KMS-11 (cell line): Measurements from ENCODE around the gene SMC1A.

Experiments used
- H2AFZ ChIP-seq: fragments of 200-600 bp; sonication (generic); 2 replicates; pipeline ENCODE4 v1.6.1; 2016; ENCODE audit warnings: antibody characterized with exemption, mixed run types, low read depth
- H3K27ac ChIP-seq: fragments of 200-600 bp; sonication (generic); 2 replicates; pipeline ENCODE4 v1.6.1; 2016; ENCODE audit warnings: mild to moderate bottlenecking, mixed run types
- H3K27me3 ChIP-seq: fragments of 200-600 bp; sonication (generic); 2 replicates; pipeline ENCODE4 v1.6.1; 2017; ENCODE audit warnings: mild to moderate bottlenecking, low read depth, mixed run types, moderate library complexity; ENCODE audit not compliant: insufficient read depth
- H3K36me3 ChIP-seq: fragments of 200-600 bp; sonication (generic); 2 replicates; pipeline ENCODE4 v1.6.1; 2017; ENCODE audit warnings: mild to moderate bottlenecking, mixed run types; ENCODE audit not compliant: insufficient read depth
- H3K4me1 ChIP-seq: fragments of 200-600 bp; sonication (generic); 2 replicates; pipeline ENCODE4 v1.6.1; 2016; ENCODE audit warnings: mild to moderate bottlenecking, low read depth, mixed run types; ENCODE audit not compliant: poor library complexity, severe bottlenecking
- H3K4me2 ChIP-seq: fragments of 200-600 bp; sonication (generic); 2 replicates; pipeline ENCODE4 v1.7.0; 2016; ENCODE audit warnings: mild to moderate bottlenecking, mixed run types
- H3K4me3 ChIP-seq: fragments of 200-600 bp; sonication (generic); IDR thresholded peaks from 2 replicates; pipeline ENCODE4 v1.6.1; 2017; ENCODE audit warnings: low read depth, low read length, mixed read lengths; ENCODE audit not compliant: insufficient read depth
- H3K79me2 ChIP-seq: fragments of 200-600 bp; sonication (generic); 2 replicates; pipeline ENCODE4 v1.6.1; 2016; ENCODE audit warnings: low read depth, mixed run types; ENCODE audit not compliant: insufficient read depth
- H3K9ac ChIP-seq: fragments of 200-600 bp; sonication (generic); 2 replicates; pipeline ENCODE4 v1.6.1; 2016; ENCODE audit warnings: mild to moderate bottlenecking, mixed run types
- H4K20me1 ChIP-seq: fragments of 200-600 bp; sonication (generic); 2 replicates; pipeline ENCODE4 v1.6.1; 2016; ENCODE audit warnings: mild to moderate bottlenecking, mixed run types; ENCODE audit not compliant: insufficient read depth
- TF ChIP-seq, protein P1 (sequence below): fragments of 200-600 bp; sonication (generic); conservative IDR thresholded peaks from 2 replicates; pipeline ENCODE4 v1.6.1; 2017; ENCODE audit warnings: low read depth, mild to moderate bottlenecking, antibody characterized with exemption, low read length, moderate library complexity, mixed read lengths

Gene SMC1A

DNA sequence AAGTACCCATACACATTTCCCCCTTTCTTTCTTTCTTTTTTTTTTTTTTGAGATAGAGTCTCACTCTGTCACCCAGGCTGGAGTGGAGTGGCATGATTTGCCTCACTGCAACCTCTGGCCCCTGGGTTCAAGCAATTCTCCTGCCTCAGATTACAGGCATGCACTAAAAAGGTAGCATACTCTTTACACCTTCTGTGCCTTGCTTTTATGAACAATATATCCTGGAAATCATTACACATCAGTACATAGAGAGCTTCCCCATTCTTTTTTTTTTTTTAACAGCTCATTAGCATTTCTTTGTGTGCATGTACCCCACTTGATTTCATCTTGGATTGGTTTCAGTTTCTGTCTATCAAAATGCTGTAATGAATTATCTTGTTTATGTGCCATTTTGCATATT lies 30.4 kb upstream of the SMC1A start:
- Histone ChIP-seq H3K36me3 (no peaks in the 10 kb centered on the region), H3K4me1 (no peaks in the 10 kb centered on the region), H3K27me3 (no peaks in the 10 kb centered on the region), H3K79me2 (no peaks in the 10 kb centered on the region), H3K27ac (no peak overlapping the region), H3K9ac (no peak overlapping the region), H3K4me2 (no peak overlapping the region), H2AFZ (no peak overlapping the region), H4K20me1 (no peaks in the 10 kb centered on the region), H3K4me3 (no peak overlapping the region)
- TF ChIP-seq, protein P1, sequence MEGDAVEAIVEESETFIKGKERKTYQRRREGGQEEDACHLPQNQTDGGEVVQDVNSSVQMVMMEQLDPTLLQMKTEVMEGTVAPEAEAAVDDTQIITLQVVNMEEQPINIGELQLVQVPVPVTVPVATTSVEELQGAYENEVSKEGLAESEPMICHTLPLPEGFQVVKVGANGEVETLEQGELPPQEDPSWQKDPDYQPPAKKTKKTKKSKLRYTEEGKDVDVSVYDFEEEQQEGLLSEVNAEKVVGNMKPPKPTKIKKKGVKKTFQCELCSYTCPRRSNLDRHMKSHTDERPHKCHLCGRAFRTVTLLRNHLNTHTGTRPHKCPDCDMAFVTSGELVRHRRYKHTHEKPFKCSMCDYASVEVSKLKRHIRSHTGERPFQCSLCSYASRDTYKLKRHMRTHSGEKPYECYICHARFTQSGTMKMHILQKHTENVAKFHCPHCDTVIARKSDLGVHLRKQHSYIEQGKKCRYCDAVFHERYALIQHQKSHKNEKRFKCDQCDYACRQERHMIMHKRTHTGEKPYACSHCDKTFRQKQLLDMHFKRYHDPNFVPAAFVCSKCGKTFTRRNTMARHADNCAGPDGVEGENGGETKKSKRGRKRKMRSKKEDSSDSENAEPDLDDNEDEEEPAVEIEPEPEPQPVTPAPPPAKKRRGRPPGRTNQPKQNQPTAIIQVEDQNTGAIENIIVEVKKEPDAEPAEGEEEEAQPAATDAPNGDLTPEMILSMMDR: no peak

DNA sequence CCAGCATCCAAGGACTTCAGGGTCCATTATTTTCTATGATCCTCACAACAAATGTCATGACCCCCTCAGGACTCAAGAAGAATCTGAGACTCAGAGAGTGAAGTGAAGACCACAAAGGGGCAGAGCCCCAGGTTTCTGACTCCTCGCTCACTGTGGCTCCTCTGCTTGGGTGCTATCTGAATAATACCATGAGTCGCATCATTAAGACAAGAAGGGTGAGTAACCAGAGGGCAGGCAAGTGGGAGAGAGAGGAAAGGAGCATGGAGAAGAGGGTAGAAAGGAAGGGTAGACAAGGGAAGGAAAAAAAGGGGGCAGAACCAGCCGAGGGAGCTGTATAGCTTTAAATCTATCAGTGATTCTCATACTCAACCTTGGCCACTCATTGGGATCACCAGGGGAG lies 27.2 kb upstream of the SMC1A start:
- no peak overlapping the region for H3K4me3 ChIP-seq

DNA sequence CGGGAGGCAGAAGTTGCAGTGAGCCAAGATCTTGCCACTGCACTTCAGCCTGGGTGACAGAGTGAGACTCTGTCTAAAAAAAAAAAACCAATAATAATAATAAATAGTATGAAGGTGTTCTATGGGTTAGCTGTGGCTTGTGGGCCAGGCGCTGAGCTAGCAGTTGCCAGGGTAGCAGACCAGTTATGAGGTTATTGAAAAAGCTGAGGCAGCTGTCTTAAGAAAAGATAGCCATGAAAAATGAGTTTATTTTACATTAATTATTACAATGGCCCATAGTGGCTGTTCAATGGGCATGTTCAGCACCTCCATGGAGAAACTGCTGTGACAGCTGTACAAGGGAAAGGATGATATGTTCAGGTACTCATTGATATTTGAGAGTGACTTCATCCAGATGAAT lies 25.0 kb upstream of the SMC1A start:
- H3K4me3 ChIP-seq: no peak overlapping the region
- no peaks in the 10 kb centered on the region for H4K20me1 ChIP-seq
- H3K36me3 ChIP-seq: no peaks in the 10 kb centered on the region
- no peak overlapping the region for H3K4me2 ChIP-seq
- no peak overlapping the region for H3K27ac ChIP-seq
- no peak overlapping the region for H3K9ac ChIP-seq
- peaks cover 6% of the 10 kb centered on the region for H3K4me1 ChIP-seq
- TF ChIP-seq, protein P1: no peak
- H3K27me3 ChIP-seq: no peaks in the 10 kb centered on the region
- no peak overlapping the region for H2AFZ ChIP-seq
- no peaks in the 10 kb centered on the region for H3K79me2 ChIP-seq

More for the DNA sequence above, 27.2 kb upstream of the SMC1A start:
- Histone ChIP-seq H3K4me1 (peaks cover 6% of the 10 kb centered on the region), H3K36me3 (no peaks in the 10 kb centered on the region), H3K79me2 (no peaks in the 10 kb centered on the region), H3K27me3 (no peaks in the 10 kb centered on the region), H3K9ac (no peak overlapping the region), H4K20me1 (no peaks in the 10 kb centered on the region), H3K4me2 (no peak overlapping the region), H3K27ac (no peak overlapping the region), H2AFZ (no peak overlapping the region)
- TF ChIP-seq, protein P1: no peak

DNA sequence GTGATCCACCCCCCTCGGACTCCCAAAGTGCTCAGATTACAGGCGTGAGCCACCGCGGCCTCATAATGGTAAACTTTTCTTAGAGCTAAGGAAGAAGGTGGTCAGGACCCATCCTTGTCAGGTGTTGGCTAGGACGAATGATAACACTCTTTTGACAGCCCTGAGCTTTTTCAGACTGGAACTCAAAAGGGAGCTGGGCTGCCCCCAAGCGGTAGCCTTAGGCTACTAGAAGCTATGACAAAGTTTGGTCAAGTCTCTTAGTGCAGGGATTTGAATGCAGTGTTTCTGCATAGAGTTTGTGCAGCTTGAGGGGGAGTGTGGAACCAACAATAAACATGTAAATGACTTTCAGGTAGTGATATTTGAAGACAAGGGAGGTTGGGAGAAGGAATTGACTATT lies 23.5 kb upstream of the SMC1A start:
- TF ChIP-seq, protein P1: peak; percentile 59
- Histone ChIP-seq H3K4me3 (no peak overlapping the region), H4K20me1 (no peaks in the 10 kb centered on the region), H3K36me3 (no peaks in the 10 kb centered on the region), H3K4me2 (no peak overlapping the region), H3K4me1 (peaks cover 6% of the 10 kb centered on the region), H2AFZ (no peak overlapping the region), H3K27ac (no peak overlapping the region), H3K79me2 (no peaks in the 10 kb centered on the region), H3K27me3 (no peaks in the 10 kb centered on the region), H3K9ac (no peak overlapping the region)

DNA sequence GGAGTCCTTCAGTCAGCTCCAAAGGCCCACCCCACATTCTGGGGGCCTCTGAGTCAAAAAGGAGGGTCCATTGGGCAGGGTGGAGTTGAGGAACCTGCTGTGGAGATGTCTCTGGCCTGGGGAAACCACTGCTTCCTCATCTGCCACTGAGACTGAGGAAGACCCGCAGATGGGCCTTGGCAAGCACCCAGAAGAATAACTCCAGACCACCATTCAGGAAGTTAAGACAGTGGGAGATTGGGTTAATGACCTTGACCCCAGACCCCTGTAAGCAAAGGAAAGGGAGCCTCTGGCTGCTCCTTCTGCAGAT lies 19.8 kb upstream of the SMC1A start:
- Histone ChIP-seq H3K27me3 (no peaks in the 10 kb centered on the region), H3K27ac (no peak overlapping the region)

More for the DNA sequence above, 19.8 kb upstream of the SMC1A start:
- Histone ChIP-seq H3K4me2 (peak overlapping the region; percentile 73), H3K9ac (no peak overlapping the region), H3K79me2 (no peaks in the 10 kb centered on the region), H4K20me1 (no peaks in the 10 kb centered on the region), H3K4me3 (no peak overlapping the region), H3K36me3 (no peaks in the 10 kb centered on the region), H3K4me1 (peaks cover 1% of the 10 kb centered on the region), H2AFZ (peak overlapping the region; percentile 86)
- TF ChIP-seq, protein P1: no peak
